SJSA1 (cell line): ENCODE data around the gene OR4F6. TPM values are rescaled to one million over a fixed set of nuclear protein-coding genes. Genes with fewer than 3 reads are reported as not detected.
A peak's percentile ranks its signal among the peaks of the same experiment; 100 is the strongest.
"Not testable (repeated sequence)": the region's sequence is repeated elsewhere in the genome, so short reads cannot be mapped to it uniquely, and the experiment has no call there.

Experiments used
- DNase-seq, 2 experiments: peaks; one replicate each; pipeline ENCODE4 v3.0.0-alpha.2; 2015 to 2020; ENCODE audit warnings: low spot score in 2 of 2, low read depth in 1 of 2
- H3K27ac ChIP-seq: fragments of 250-450 bp; sonication (Bioruptor Pico); 2 replicates; pipeline ENCODE4 v1.5.1; 2020; ENCODE audit warnings: mild to moderate bottlenecking, moderate library complexity
- H3K27me3 ChIP-seq: fragments of 250-450 bp; sonication (Bioruptor Pico); replicated peaks from 2 replicates; pipeline ENCODE4 v1.5.1; 2020; ENCODE audit warnings: mild to moderate bottlenecking, moderate library complexity
- H3K36me3 ChIP-seq: fragments of 250-450 bp; sonication (Bioruptor Pico); 2 replicates; pipeline ENCODE4 v1.5.1; 2020; ENCODE audit warnings: mild to moderate bottlenecking
- H3K4me1 ChIP-seq: fragments of 250-450 bp; sonication (Bioruptor Pico); replicated peaks from 2 replicates; pipeline ENCODE4 v1.6.1; 2021; ENCODE audit warnings: mild to moderate bottlenecking
- H3K4me3 ChIP-seq: fragments of 250-450 bp; sonication (Bioruptor Pico); 2 replicates; pipeline ENCODE4 v1.5.1; 2020; ENCODE audit warnings: mild to moderate bottlenecking
- H3K9me3 ChIP-seq: fragments of 250-450 bp; sonication (Bioruptor Pico); replicated peaks from 2 replicates; pipeline ENCODE4 v1.5.1; 2020; ENCODE audit warnings: mild to moderate bottlenecking
- total RNA-seq: library from RNA; depleted of rRNA; stranded (reverse); fragments of >200 nt; shearing (Covaris generic); gene quantifications from 2 replicates; pipeline ENCODE4 v1.2.3, GENCODE V29; 2014

OR4F6 gene
- total RNA-seq, 1 experiment from 2014 or later: not detected

- H3K4me3 ChIP-seq, H3K9me3 ChIP-seq, H3K27ac ChIP-seq, H3K27me3 ChIP-seq, H3K36me3 ChIP-seq, DNase-seq, H3K4me1 ChIP-seq: not testable (repeated sequence)
Measured at GRCh38 chr15:101788503-101789269, 14.6 kb upstream of the OR4F6 start.

- not testable (repeated sequence) for H3K27ac ChIP-seq, DNase-seq, H3K27me3 ChIP-seq, H3K4me3 ChIP-seq, H3K36me3 ChIP-seq, H3K9me3 ChIP-seq
- peaks cover 17% of the 10 kb centered on the region for H3K4me1 ChIP-seq
Measured at GRCh38 chr15:101790748-101791147, 12.6 kb upstream of the OR4F6 start.

GRCh38 chr15:101793981-101794380, 9.3 kb upstream of the OR4F6 start:
- H3K27me3 ChIP-seq, H3K36me3 ChIP-seq, H3K4me3 ChIP-seq, H3K9me3 ChIP-seq, DNase-seq: not testable (repeated sequence)
- Histone ChIP-seq H3K27ac (peak overlapping the region; percentile 73; the same call in 1 of the 2 replicates), H3K4me1 (peaks cover 32% of the 10 kb centered on the region)

GRCh38 chr15:101795455-101795854, 7.9 kb upstream of the OR4F6 start:
- H3K27me3 ChIP-seq: no peaks in the 10 kb centered on the region
- H3K36me3 ChIP-seq: no peaks in the 10 kb centered on the region
- peak overlapping the region; percentile 73 for H3K27ac ChIP-seq

GRCh38 chr15:101799665-101800064, 3.6 kb upstream of the OR4F6 start:
- H3K4me3 ChIP-seq: no peak overlapping the region
- no peak for DNase-seq
- H3K9me3 ChIP-seq: no peaks in the 10 kb centered on the region
- H3K27me3 ChIP-seq: no peaks in the 10 kb centered on the region
- no peaks in the 10 kb centered on the region for H3K36me3 ChIP-seq
- peaks cover 55% of the 10 kb centered on the region for H3K4me1 ChIP-seq
- H3K27ac ChIP-seq: no peak overlapping the region

More at GRCh38 chr15:101795455-101795854, 7.9 kb upstream of the OR4F6 start:
- no peak overlapping the region for H3K4me3 ChIP-seq
- peak in 1 of 2 experiments; percentile 56 for DNase-seq
- H3K4me1 ChIP-seq: peaks cover 37% of the 10 kb centered on the region
- no peaks in the 10 kb centered on the region for H3K9me3 ChIP-seq

GRCh38 chr15:101801048-101801447, 2.3 kb upstream of the OR4F6 start:
- no peaks in the 10 kb centered on the region for H3K9me3 ChIP-seq
- DNase-seq: no peak
- peaks cover 57% of the 10 kb centered on the region for H3K4me1 ChIP-seq

GRCh38 chr15:101803676-101804075, 367 bp downstream of the OR4F6 start:
- DNase-seq: peak; percentile 65 to 79
- H3K36me3 ChIP-seq: no peaks in the 10 kb centered on the region
- H3K27ac ChIP-seq: peak overlapping the region; percentile 97
- no peaks in the 10 kb centered on the region for H3K27me3 ChIP-seq
- H3K4me3 ChIP-seq: no peak overlapping the region
- H3K9me3 ChIP-seq: no peaks in the 10 kb centered on the region
- peaks cover 64% of the 10 kb centered on the region for H3K4me1 ChIP-seq

More at GRCh38 chr15:101801048-101801447, 2.3 kb upstream of the OR4F6 start:
- Histone ChIP-seq H3K27me3 (no peaks in the 10 kb centered on the region), H3K4me3 (no peak overlapping the region), H3K36me3 (no peaks in the 10 kb centered on the region), H3K27ac (no peak overlapping the region)

- DNase-seq: no peak
- no peaks in the 10 kb centered on the region for H3K27me3 ChIP-seq
Measured at GRCh38 chr15:101804375-101804774, 1.1 kb downstream of the OR4F6 start.

GRCh38 chr15:101804941-101805340, 1.6 kb downstream of the OR4F6 start:
- Histone ChIP-seq H3K27ac (peak overlapping the region; percentile 97), H3K27me3 (no peaks in the 10 kb centered on the region), H3K4me3 (no peak overlapping the region), H3K36me3 (no peaks in the 10 kb centered on the region), H3K9me3 (no peaks in the 10 kb centered on the region), H3K4me1 (peaks cover 60% of the 10 kb centered on the region)
- no peak for DNase-seq

More at GRCh38 chr15:101804375-101804774, 1.1 kb downstream of the OR4F6 start:
- no peak overlapping the region for H3K4me3 ChIP-seq
- H3K36me3 ChIP-seq: no peaks in the 10 kb centered on the region
- H3K9me3 ChIP-seq: no peaks in the 10 kb centered on the region
- peaks cover 65% of the 10 kb centered on the region for H3K4me1 ChIP-seq
- H3K27ac ChIP-seq: peak overlapping the region; percentile 97

GRCh38 chr15:101805605-101806345, 2.5 kb downstream of the OR4F6 start:
- H3K36me3 ChIP-seq: no peaks in the 10 kb centered on the region; the same call in 1 of the 2 replicates
- H3K4me1 ChIP-seq: peaks cover 58% of the 10 kb centered on the region
- H3K9me3 ChIP-seq: no peaks in the 10 kb centered on the region
- H3K27ac ChIP-seq: peak overlapping the region; percentile 97; the same call in 1 of the 2 replicates
- H3K4me3 ChIP-seq: no peak overlapping the region
- H3K27me3 ChIP-seq: no peaks in the 10 kb centered on the region
- no peak for DNase-seq

- Histone ChIP-seq H3K9me3 (no peaks in the 10 kb centered on the region), H3K36me3 (no peaks in the 10 kb centered on the region; the same call in 1 of the 2 replicates), H3K4me1 (peaks cover 51% of the 10 kb centered on the region), H3K27me3 (no peaks in the 10 kb centered on the region), H3K27ac (peak overlapping the region; percentile 76), H3K4me3 (peak overlapping the region; percentile 10; the same call in 1 of the 2 replicates)
- peak; percentile 61 to 88 for DNase-seq
Measured at GRCh38 chr15:101807345-101807945, 4.1 kb downstream of the OR4F6 start.

GRCh38 chr15:101808201-101808600, 4.9 kb downstream of the OR4F6 start:
- Histone ChIP-seq H3K27me3 (no peaks in the 10 kb centered on the region), H3K27ac (peak overlapping the region; percentile 76), H3K4me1 (peaks cover 49% of the 10 kb centered on the region), H3K36me3 (no peaks in the 10 kb centered on the region; the same call in 1 of the 2 replicates), H3K4me3 (peak overlapping the region; percentile 10; the same call in 1 of the 2 replicates), H3K9me3 (no peaks in the 10 kb centered on the region)
- DNase-seq: peak; percentile 48 to 54

- no peaks in the 10 kb centered on the region for H3K9me3 ChIP-seq
Measured at GRCh38 chr15:101810456-101810855, 7.1 kb downstream of the OR4F6 start.

More at GRCh38 chr15:101810456-101810855, 7.1 kb downstream of the OR4F6 start:
- H3K36me3 ChIP-seq: no peaks in the 10 kb centered on the region; the same call in 1 of the 2 replicates
- H3K4me3 ChIP-seq: no peak overlapping the region
- no peaks in the 10 kb centered on the region for H3K27me3 ChIP-seq
- peaks cover 35% of the 10 kb centered on the region for H3K4me1 ChIP-seq
- no peak overlapping the region for H3K27ac ChIP-seq
- DNase-seq: no peak
